Trophoblast cell (in vitro differentiated cells and primary cell): ENCODE data around the gene LDB3.

Source experiments
- DNase-seq, 2 donors: peaks; one replicate each; pipeline ENCODE4 v3.0.0-alpha.2; 2016
- H2AFZ ChIP-seq: 2 replicates; pipeline ENCODE4 v1.6.1; 2013; ENCODE audit warnings: low read length, moderate library complexity, mild to moderate bottlenecking; ENCODE audit not compliant: insufficient read depth, poor library complexity
- H2AK5ac ChIP-seq: 2 replicates; pipeline ENCODE4 v1.6.1; 2013; ENCODE audit warnings: mild to moderate bottlenecking, low read length
- H2BK120ac ChIP-seq: 2 replicates; pipeline ENCODE4 v1.6.1; 2013; ENCODE audit warnings: low read length, mild to moderate bottlenecking, moderate library complexity; ENCODE audit not compliant: insufficient read depth, poor library complexity
- H2BK12ac ChIP-seq: 2 replicates; pipeline ENCODE4 v1.6.1; 2013; ENCODE audit warnings: mild to moderate bottlenecking, low read length, moderate library complexity
- H2BK5ac ChIP-seq: 2 replicates; pipeline ENCODE4 v1.6.1; 2013; ENCODE audit warnings: low read length, low read depth, moderate library complexity, mild to moderate bottlenecking; ENCODE audit not compliant: poor library complexity
- H3K14ac ChIP-seq: 2 replicates; pipeline ENCODE4 v1.6.1; 2013; ENCODE audit warnings: mild to moderate bottlenecking, low read length
- H3K18ac ChIP-seq: 2 replicates; pipeline ENCODE4 v1.6.1; 2013; ENCODE audit warnings: mild to moderate bottlenecking, low read length
- H3K23ac ChIP-seq: 2 replicates; pipeline ENCODE4 v1.6.1; 2013; ENCODE audit warnings: low read length
- H3K27ac ChIP-seq: 2 replicates; pipeline ENCODE4 v1.5.1; 2013; ENCODE audit warnings: low read depth, mild to moderate bottlenecking, inconsistent platforms, low read length, moderate library complexity
- H3K27me3 ChIP-seq: 2 replicates; pipeline ENCODE4 v1.6.1; 2013; ENCODE audit warnings: inconsistent platforms, mild to moderate bottlenecking, low read length, moderate library complexity; ENCODE audit not compliant: insufficient read depth
- H3K36me3 ChIP-seq, 2 experiments: 1 replicate in 1 of 2; 2 replicates in 1 of 2; pipeline ENCODE4 v1.6.1; 2013; ENCODE audit warnings: low read length in 2 of 2, mild to moderate bottlenecking in 2 of 2, moderate library complexity in 1 of 2; ENCODE audit not compliant: insufficient read depth in 2 of 2, control insufficient read depth in 1 of 2
- H3K4ac ChIP-seq: 2 replicates; pipeline ENCODE4 v1.6.1; 2013; ENCODE audit warnings: low read depth, mild to moderate bottlenecking, low read length, moderate library complexity
- H3K4me1 ChIP-seq, 2 experiments: 1 replicate in 1 of 2; 2 replicates in 1 of 2; pipeline ENCODE4 v1.6.1; 2013; ENCODE audit warnings: low read length in 2 of 2, mild to moderate bottlenecking in 2 of 2, moderate library complexity in 1 of 2; ENCODE audit not compliant: insufficient read depth in 2 of 2, control insufficient read depth in 1 of 2
- H3K4me2 ChIP-seq: 2 replicates; pipeline ENCODE4 v1.6.1; 2013; ENCODE audit warnings: inconsistent platforms, mild to moderate bottlenecking, low read length, moderate library complexity
- H3K4me3 ChIP-seq: 2 replicates; pipeline ENCODE4 v1.5.1; 2013; ENCODE audit warnings: mild to moderate bottlenecking, low read depth, low read length, inconsistent platforms
- H3K79me1 ChIP-seq: one replicate; pipeline ENCODE4 v1.6.1; 2013; ENCODE audit warnings: low read length
- H3K79me2 ChIP-seq: 2 replicates; pipeline ENCODE4 v1.6.1; 2013; ENCODE audit warnings: low read length, mild to moderate bottlenecking; ENCODE audit not compliant: control insufficient read depth, insufficient read depth, poor library complexity
- H3K9ac ChIP-seq: 2 replicates; pipeline ENCODE4 v1.6.1; 2013; ENCODE audit warnings: mild to moderate bottlenecking, low read length
- H3K9me3 ChIP-seq: 2 replicates; pipeline ENCODE4 v1.6.1; 2013; ENCODE audit warnings: low read depth, mild to moderate bottlenecking, control low read depth, inconsistent platforms, low read length; ENCODE audit not compliant: insufficient read depth
- H4K12ac ChIP-seq: 2 replicates; pipeline ENCODE4 v1.6.1; 2013; ENCODE audit warnings: low read depth, mild to moderate bottlenecking, low read length, moderate library complexity
- H4K8ac ChIP-seq: 2 replicates; pipeline ENCODE4 v1.6.1; 2013; ENCODE audit warnings: low read depth, mild to moderate bottlenecking, low read length, moderate library complexity
- H4K91ac ChIP-seq: one replicate; pipeline ENCODE4 v1.6.1; 2013; ENCODE audit warnings: low read depth, mild to moderate bottlenecking, low read length, moderate library complexity
- WGBS: extraction: QIAGEN DNeasy Blood & Tissue Kit; methylation state at CpG from one replicate; pipeline ENCODE4 v1.1.7; 2013; ENCODE audit warnings: missing lambda C conversion rate; ENCODE audit not compliant: insufficient read length, insufficient coverage; ENCODE audit errors: extremely low coverage; 5-methylcytosine and 5-hydroxymethylcytosine counted together

LDB3 gene

DNA sequence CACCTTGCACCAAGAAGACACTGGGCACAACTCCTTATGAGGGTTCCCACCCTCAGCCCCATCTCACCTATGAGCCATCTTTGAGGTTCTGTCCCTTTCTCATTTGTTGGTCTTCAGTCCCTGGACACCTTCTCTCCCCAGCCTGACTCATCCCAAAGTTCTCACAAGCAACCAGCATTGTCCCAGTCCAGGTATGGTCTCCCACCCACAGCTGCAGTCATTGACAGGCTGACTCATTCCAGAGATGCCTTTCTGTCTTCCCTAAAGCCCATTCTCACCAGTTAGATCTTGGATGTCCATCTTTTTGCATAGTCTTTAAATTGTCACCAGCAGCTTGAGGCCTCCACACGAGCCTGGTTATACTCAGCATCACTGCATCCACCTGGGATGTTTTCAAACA lies 61.4 kb downstream of the LDB3 start:
- peak; percentile 45 to 69 for DNase-seq
- no CpG with 5 or more reads among the region's 1 CpG for WGBS
- Histone ChIP-seq H2BK120ac (no peak overlapping the region), H3K4me2 (no peak overlapping the region), H3K9me3 (peaks cover 4% of the 10 kb centered on the region), H3K18ac (no peak overlapping the region), H2BK5ac (no peak overlapping the region), H3K23ac (no peak overlapping the region), H3K27ac (no peak overlapping the region), H3K79me2 (peaks cover 2% of the 10 kb centered on the region), H3K14ac (no peak overlapping the region), H2BK12ac (no peak overlapping the region), H4K12ac (no peak overlapping the region), H3K36me3 (no peaks in the 10 kb centered on the region), H4K91ac (no peak overlapping the region), H3K27me3 (no peaks in the 10 kb centered on the region), H3K4ac (no peak overlapping the region), H2AK5ac (no peak overlapping the region), H3K4me1 (peaks cover 4 to 9% of the 10 kb centered on the region in 2 experiments), H4K8ac (no peak overlapping the region), H2AFZ (no peak overlapping the region), H3K79me1 (no peaks in the 10 kb centered on the region), H3K9ac (no peak overlapping the region), H3K4me3 (no peak overlapping the region)

- H3K23ac ChIP-seq = no peak overlapping the region
- no peak overlapping the region for H2AFZ ChIP-seq
- H3K4ac ChIP-seq = no peak overlapping the region
- H3K4me3 ChIP-seq = no peak overlapping the region
- no peak overlapping the region for H4K12ac ChIP-seq
- no peak overlapping the region for H2BK12ac ChIP-seq
- no peak overlapping the region for H3K9ac ChIP-seq
- no peak overlapping the region for H2AK5ac ChIP-seq
- WGBS = no CpG with 5 or more reads among the region's 1 CpG
- no peak overlapping the region for H2BK120ac ChIP-seq
- peaks cover 2% of the 10 kb centered on the region for H3K79me2 ChIP-seq
- H4K91ac ChIP-seq = no peak overlapping the region
- no peak overlapping the region for H4K8ac ChIP-seq
- no peak overlapping the region for H2BK5ac ChIP-seq
- no peak overlapping the region for H3K14ac ChIP-seq
- H3K18ac ChIP-seq = no peak overlapping the region
- H3K4me1 ChIP-seq = peaks cover 4 to 9% of the 10 kb centered on the region in 2 experiments
- DNase-seq = no peak
- no peak overlapping the region for H3K27ac ChIP-seq
- peaks cover 4% of the 10 kb centered on the region for H3K9me3 ChIP-seq
- H3K4me2 ChIP-seq = no peak overlapping the region
- no peaks in the 10 kb centered on the region for H3K27me3 ChIP-seq
- no peaks in the 10 kb centered on the region for H3K36me3 ChIP-seq
- H3K79me1 ChIP-seq = no peaks in the 10 kb centered on the region
These were observed 61.9 kb downstream of the LDB3 start for GRCh38 chr10:86730227-86730626.

GRCh38 chr10:86732771-86733170 lies 64.5 kb downstream of the LDB3 start:
- H3K9ac ChIP-seq = no peak overlapping the region
- no CpG with 5 or more reads among the region's 13 CpGs for WGBS
- no peak overlapping the region for H2AFZ ChIP-seq
- H2AK5ac ChIP-seq = no peak overlapping the region
- H3K27me3 ChIP-seq = no peaks in the 10 kb centered on the region
- no peak overlapping the region for H3K23ac ChIP-seq
- H3K18ac ChIP-seq = no peak overlapping the region
- H3K4me2 ChIP-seq = no peak overlapping the region
- H3K36me3 ChIP-seq = no peaks in the 10 kb centered on the region
- H3K79me1 ChIP-seq = no peaks in the 10 kb centered on the region
- H3K79me2 ChIP-seq = peaks cover 2% of the 10 kb centered on the region
- H3K14ac ChIP-seq = no peak overlapping the region
- no peak overlapping the region for H2BK12ac ChIP-seq
- no peak overlapping the region for H3K27ac ChIP-seq
- DNase-seq = no peak
- H4K91ac ChIP-seq = no peak overlapping the region
- H2BK5ac ChIP-seq = no peak overlapping the region
- no peak overlapping the region for H4K12ac ChIP-seq
- peaks cover 2% of the 10 kb centered on the region for H3K9me3 ChIP-seq
- H3K4me3 ChIP-seq = no peak overlapping the region
- no peak overlapping the region for H3K4ac ChIP-seq
- H3K4me1 ChIP-seq = peaks cover 4 to 9% of the 10 kb centered on the region in 2 experiments
- no peak overlapping the region for H2BK120ac ChIP-seq
- H4K8ac ChIP-seq = no peak overlapping the region

- no peak overlapping the region for H3K27ac ChIP-seq
- no peak overlapping the region for H2BK120ac ChIP-seq
- no peak overlapping the region for H3K4ac ChIP-seq
- no peak overlapping the region for H2AFZ ChIP-seq
- no peaks in the 10 kb centered on the region for H3K36me3 ChIP-seq
- H3K79me1 ChIP-seq = no peaks in the 10 kb centered on the region
- no peak overlapping the region for H4K8ac ChIP-seq
- H3K9ac ChIP-seq = no peak overlapping the region
- peaks cover 2% of the 10 kb centered on the region for H3K9me3 ChIP-seq
- H4K91ac ChIP-seq = no peak overlapping the region
- no peak overlapping the region for H2BK12ac ChIP-seq
- H4K12ac ChIP-seq = no peak overlapping the region
- no peaks in the 10 kb centered on the region for H3K79me2 ChIP-seq
- no CpG with 5 or more reads among the region's 8 CpGs for WGBS
- no peak overlapping the region for H3K4me3 ChIP-seq
- H3K27me3 ChIP-seq = no peaks in the 10 kb centered on the region
- no peak overlapping the region for H3K23ac ChIP-seq
- no peak overlapping the region for H3K14ac ChIP-seq
- no peak for DNase-seq
- no peak overlapping the region for H3K4me2 ChIP-seq
- H2AK5ac ChIP-seq = no peak overlapping the region
- peaks cover 0 to 5% of the 10 kb centered on the region in 2 experiments for H3K4me1 ChIP-seq
- H3K18ac ChIP-seq = no peak overlapping the region
- no peak overlapping the region for H2BK5ac ChIP-seq
These were observed 65.0 kb downstream of the LDB3 start for GRCh38 chr10:86733260-86733671.
